Testis (tissue), 2 donors: ENCODE measurements around the gene WDR45B.

Experiments
- CTCF ChIP-seq, 3 experiments: fragments of 450-650 bp in 2 of 3; fragments of 200-600 bp in 1 of 3; sonication (generic) in 1 of 3; IDR thresholded peaks; one replicate each; pipeline ENCODE4 v1.5.1; 2016 to 2019; ENCODE audit warnings: antibody characterized with exemption in 3 of 3, mild to moderate bottlenecking in 2 of 3, moderate library complexity in 1 of 3
- POLR2A ChIP-seq: fragments of 450-650 bp; IDR thresholded peaks from one replicate; pipeline ENCODE4 v1.6.1; 2017; ENCODE audit warnings: antibody characterized with exemption, mild to moderate bottlenecking, moderate library complexity

GRCh38 chr17:82668024-82668630, 19.9 kb upstream of the WDR45B start:
- TF ChIP-seq CTCF (IDR thresholded peaks at IDR 0.05) (no peak), POLR2A (no peak)
